Central memory CD8-positive, alpha-beta T cell (primary cell): Measurements from ENCODE around the gene HDAC4.

Source experiments
- ATAC-seq: fragments of 150-1000 bp; cut with Tn5 transposase; replicated peaks from 2 replicates; pipeline ENCODE4 v1.10.0; 2022; ENCODE audit warnings: mild to moderate bottlenecking, moderate FRiP score, moderate number of reproducible peaks; ENCODE audit not compliant: poor library complexity, severe bottlenecking; ENCODE audit errors: extremely low read depth
- DNase-seq, 2 donors: peaks; one replicate each; pipeline ENCODE4 v3.0.0; 2021; ENCODE audit warnings: low spot score in 2 of 2
- H3K27ac Mint-ChIP-seq: one replicate; pipeline ENCODE4 v1.8.0; 2022; ENCODE audit warnings: low read depth, mild to moderate bottlenecking, moderate library complexity, mixed read lengths
- H3K27me3 Mint-ChIP-seq: one replicate; pipeline ENCODE4 v1.8.0; 2022; ENCODE audit warnings: mixed read lengths
- H3K36me3 Mint-ChIP-seq: one replicate; pipeline ENCODE4 v1.8.0; 2022; ENCODE audit warnings: mild to moderate bottlenecking, moderate library complexity, mixed read lengths; ENCODE audit not compliant: insufficient read depth
- H3K4me1 Mint-ChIP-seq: one replicate; pipeline ENCODE4 v1.8.0; 2022; ENCODE audit warnings: mixed read lengths
- H3K4me3 Mint-ChIP-seq: one replicate; pipeline ENCODE4 v1.8.0; 2022; ENCODE audit warnings: mild to moderate bottlenecking, moderate library complexity, mixed read lengths
- H3K9me3 Mint-ChIP-seq: one replicate; pipeline ENCODE4 v1.8.0; 2022; ENCODE audit warnings: mixed read lengths

HDAC4 gene

DNA sequence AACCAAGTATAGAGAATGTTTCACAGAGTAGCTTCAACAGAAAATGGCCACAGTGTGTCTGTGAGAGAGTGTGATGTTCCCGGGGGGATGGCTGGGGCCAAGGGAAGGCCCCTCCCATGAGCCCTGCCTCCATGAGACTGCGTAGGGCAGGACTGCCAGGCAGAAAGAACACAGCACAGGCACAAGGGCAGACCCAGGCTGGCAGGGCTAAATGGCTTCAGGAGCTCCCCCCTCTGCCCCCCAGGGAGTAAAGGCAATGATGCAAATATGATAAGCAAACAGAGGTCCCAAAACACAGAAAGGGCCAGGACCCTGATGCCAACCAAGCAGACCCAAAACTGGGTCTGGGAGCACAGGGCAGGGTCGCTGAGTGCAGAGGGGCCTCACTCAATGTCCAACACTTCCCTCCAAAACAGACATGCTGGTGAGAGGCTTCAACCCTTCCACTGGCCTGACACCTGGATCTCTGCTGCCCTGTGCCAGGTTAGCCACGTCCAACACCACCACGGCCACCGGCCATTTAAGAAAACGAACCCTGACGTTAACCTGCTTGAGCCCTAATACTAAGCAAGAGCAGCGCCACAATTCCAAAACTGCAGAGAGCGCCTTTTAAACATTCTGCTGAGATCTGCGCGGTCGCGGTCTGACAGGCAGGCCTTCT lies 90.3 kb downstream of the HDAC4 start:
- Mint-ChIP-seq H3K27me3 (no peaks in the 10 kb centered on the region), H3K27ac (no peak overlapping the region)
- no peak for DNase-seq

GRCh38 chr2:239309398-239310245 lies 91.2 kb downstream of the HDAC4 start:
- Mint-ChIP-seq H3K9me3 (no peaks in the 10 kb centered on the region), H3K27ac (no peak overlapping the region), H3K27me3 (no peaks in the 10 kb centered on the region), H3K4me3 (no peak overlapping the region), H3K36me3 (no peaks in the 10 kb centered on the region), H3K4me1 (peaks cover 15% of the 10 kb centered on the region)
- ATAC-seq = no peak
- no peak for DNase-seq

More for the DNA sequence above, 90.3 kb downstream of the HDAC4 start:
- H3K36me3 Mint-ChIP-seq = no peaks in the 10 kb centered on the region
- H3K4me1 Mint-ChIP-seq = peaks cover 24% of the 10 kb centered on the region
- no peaks in the 10 kb centered on the region for H3K9me3 Mint-ChIP-seq
- H3K4me3 Mint-ChIP-seq = no peak overlapping the region
- no peak for ATAC-seq

DNA sequence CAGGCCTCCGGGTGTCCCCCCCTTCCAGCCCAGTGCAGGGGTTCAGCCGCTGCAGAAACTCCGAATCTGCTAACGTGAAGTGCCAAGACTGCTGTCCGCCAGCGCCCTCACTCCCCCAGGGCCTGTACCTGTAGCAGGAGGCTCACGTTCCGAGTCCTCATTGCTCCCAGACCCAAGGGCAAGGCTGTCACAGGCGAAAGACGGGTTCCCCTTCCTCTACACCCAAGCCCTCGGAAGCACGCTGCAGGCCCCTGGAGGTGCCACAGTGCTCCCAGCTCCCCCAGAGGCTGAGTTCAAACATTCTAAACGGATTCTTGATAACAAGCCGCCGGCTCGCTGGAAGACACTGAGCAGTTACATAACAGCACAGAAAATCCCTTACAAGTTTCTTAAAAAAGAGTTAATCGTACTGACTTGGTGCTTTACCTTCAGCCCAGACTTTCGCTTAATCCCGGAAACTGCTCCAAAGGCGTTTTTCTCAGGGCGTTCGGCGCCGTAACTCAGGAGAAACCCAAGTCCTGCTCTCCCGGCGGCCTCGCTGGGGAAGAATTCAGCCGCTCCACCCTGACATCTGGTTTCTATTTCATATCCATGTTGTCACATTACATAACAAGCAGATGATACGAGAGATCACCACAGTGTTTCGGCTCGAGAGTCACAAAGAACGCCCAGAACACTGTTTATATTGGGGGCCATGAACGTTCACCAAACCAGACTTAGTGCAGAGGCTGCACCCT lies 92.0 kb downstream of the HDAC4 start:
- H3K36me3 Mint-ChIP-seq = no peaks in the 10 kb centered on the region
- H3K27ac Mint-ChIP-seq = no peak overlapping the region
- H3K27me3 Mint-ChIP-seq = no peaks in the 10 kb centered on the region
- ATAC-seq = no peak
- H3K9me3 Mint-ChIP-seq = no peaks in the 10 kb centered on the region
- DNase-seq = no peak
- no peak overlapping the region for H3K4me3 Mint-ChIP-seq
- peaks cover 17% of the 10 kb centered on the region for H3K4me1 Mint-ChIP-seq

DNA sequence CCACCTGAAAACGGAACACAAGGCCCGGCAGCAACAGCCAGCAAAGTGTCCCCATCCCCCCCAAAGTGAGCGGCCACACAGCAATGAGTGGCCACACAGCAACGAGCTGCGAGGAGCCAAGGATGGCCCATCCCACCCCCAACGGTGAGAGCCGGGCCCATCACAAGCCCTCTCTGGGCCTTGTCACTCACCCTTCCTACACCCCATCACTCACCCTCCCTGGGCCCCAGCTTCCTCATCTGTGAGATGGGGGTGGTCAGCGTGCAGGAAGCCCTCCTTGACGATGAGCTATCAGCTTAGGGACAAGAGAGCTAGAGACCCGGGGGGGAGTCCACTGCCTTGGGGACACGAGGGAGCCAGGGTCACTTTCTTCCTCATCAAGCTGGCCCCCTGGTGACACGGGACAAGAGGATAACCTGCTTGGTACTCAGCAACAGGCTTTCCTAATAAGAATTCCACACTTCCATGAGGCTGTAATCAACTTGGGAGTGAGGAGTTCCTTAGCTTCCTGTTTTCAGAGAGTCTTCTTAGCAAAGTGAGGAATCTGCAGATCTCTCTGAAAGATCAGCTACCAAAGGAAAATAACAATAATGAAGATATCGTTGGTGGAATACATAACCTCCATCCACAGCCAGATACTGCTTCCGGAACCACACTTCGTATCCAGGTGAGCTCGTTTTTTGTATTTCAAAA lies 92.8 kb downstream of the HDAC4 start:
- H3K36me3 Mint-ChIP-seq = no peaks in the 10 kb centered on the region
- ATAC-seq (no peak), DNase-seq (no peak)
- H3K4me3 Mint-ChIP-seq = no peak overlapping the region
- H3K9me3 Mint-ChIP-seq = no peaks in the 10 kb centered on the region
- H3K27me3 Mint-ChIP-seq = no peaks in the 10 kb centered on the region
- no peak overlapping the region for H3K27ac Mint-ChIP-seq
- peaks cover 24% of the 10 kb centered on the region for H3K4me1 Mint-ChIP-seq

DNA sequence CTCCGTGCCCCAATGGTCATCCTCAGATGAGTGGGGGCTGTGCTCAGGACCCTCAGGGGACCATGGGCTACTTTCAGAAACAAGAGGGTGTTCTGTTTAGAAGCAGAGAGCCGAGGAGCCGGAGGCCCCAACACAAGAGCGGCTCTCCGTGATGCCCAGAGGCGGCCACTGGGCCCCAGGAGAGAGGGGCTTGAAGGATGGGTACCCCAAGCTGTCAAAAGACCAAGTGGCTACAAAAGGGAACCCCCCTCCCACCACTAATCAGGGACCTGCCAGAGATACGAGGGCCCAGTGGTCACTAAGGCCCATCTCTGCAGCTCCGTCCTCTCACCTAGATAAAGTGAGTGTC lies 93.6 kb downstream of the HDAC4 start:
- no peak for ATAC-seq
- DNase-seq = no peak
- Mint-ChIP-seq H3K4me3 (no peak overlapping the region), H3K27ac (no peak overlapping the region), H3K27me3 (no peaks in the 10 kb centered on the region), H3K4me1 (peaks cover 24% of the 10 kb centered on the region), H3K9me3 (no peaks in the 10 kb centered on the region), H3K36me3 (no peaks in the 10 kb centered on the region)

DNA sequence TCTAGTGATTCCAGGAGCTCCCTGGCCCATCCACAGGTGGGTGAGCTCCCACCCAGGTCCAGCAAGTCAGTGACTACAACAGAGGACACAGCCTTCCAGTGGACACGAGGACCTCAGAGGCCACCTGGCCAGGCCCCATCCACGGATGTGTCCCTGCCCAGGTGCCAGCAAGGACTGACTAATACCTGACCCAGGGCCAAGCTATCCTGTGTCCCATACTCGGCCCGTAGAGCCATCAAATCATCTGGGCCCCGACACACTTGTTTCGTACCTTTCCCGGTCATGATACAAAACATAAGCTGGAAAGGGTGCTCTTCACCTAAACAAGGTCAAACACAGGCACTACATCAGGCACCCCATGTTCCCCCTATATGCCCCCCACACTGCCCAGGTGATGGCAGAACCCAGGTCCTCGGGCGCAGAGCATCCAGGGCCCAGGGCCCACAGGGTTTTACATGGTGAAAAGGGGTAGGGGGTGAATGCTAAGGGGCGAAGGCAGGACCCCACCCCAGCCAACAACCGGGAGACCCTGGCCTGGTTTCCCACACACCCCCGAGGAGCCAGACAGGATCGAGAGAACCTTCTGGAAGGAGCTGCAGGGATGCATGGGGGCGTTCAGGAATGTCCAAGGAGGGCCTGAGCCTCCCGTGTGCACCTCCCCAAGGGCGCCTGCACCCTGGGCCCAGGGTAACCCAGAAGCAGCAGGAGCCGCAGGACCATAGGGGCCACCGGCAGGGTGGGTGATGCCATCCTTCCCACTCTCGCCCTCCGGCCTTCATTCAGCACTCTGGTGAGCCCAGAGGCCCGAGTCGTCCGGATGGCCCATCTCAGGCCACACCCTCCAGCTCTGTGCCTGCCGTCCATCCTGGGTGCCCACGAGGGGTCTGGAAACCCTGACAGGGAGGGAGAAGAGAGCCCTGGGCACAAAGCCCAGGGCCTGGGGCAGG lies 94.3 kb downstream of the HDAC4 start:
- H3K4me3 Mint-ChIP-seq = no peak overlapping the region
- H3K27me3 Mint-ChIP-seq = no peaks in the 10 kb centered on the region
- no peaks in the 10 kb centered on the region for H3K9me3 Mint-ChIP-seq
- H3K4me1 Mint-ChIP-seq = peaks cover 24% of the 10 kb centered on the region
- no peak for ATAC-seq
- no peak overlapping the region for H3K27ac Mint-ChIP-seq
- no peak for DNase-seq
- no peaks in the 10 kb centered on the region for H3K36me3 Mint-ChIP-seq

DNA sequence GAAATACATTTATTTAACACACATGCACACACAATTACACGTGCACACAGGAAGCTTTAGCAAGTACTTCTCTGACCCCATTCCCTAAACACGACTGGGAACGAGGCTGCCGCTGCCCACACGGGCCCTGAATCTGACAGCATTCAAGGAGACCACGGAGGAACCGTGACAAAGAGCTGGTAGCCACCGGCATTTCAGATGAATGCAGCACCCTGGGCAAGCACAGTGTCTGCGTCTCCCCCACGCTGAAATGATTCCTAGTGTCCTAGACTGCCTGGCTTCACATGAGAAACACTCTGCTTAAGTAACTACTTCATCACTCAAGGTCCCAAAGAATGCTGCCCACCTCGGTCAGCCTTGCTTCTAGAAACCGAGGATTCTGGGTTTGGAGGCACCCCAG lies 95.0 kb downstream of the HDAC4 start:
- Mint-ChIP-seq H3K4me1 (peaks cover 24% of the 10 kb centered on the region), H3K4me3 (no peak overlapping the region), H3K27ac (no peak overlapping the region), H3K9me3 (no peaks in the 10 kb centered on the region), H3K36me3 (no peaks in the 10 kb centered on the region), H3K27me3 (no peaks in the 10 kb centered on the region)
- ATAC-seq (no peak), DNase-seq (no peak)

GRCh38 chr2:239305222-239305575 lies 95.6 kb downstream of the HDAC4 start:
- Mint-ChIP-seq H3K4me3 (no peak overlapping the region), H3K27me3 (no peaks in the 10 kb centered on the region), H3K9me3 (no peaks in the 10 kb centered on the region), H3K4me1 (peaks cover 24% of the 10 kb centered on the region), H3K27ac (no peak overlapping the region), H3K36me3 (no peaks in the 10 kb centered on the region)
- ATAC-seq (no peak), DNase-seq (no peak)

DNA sequence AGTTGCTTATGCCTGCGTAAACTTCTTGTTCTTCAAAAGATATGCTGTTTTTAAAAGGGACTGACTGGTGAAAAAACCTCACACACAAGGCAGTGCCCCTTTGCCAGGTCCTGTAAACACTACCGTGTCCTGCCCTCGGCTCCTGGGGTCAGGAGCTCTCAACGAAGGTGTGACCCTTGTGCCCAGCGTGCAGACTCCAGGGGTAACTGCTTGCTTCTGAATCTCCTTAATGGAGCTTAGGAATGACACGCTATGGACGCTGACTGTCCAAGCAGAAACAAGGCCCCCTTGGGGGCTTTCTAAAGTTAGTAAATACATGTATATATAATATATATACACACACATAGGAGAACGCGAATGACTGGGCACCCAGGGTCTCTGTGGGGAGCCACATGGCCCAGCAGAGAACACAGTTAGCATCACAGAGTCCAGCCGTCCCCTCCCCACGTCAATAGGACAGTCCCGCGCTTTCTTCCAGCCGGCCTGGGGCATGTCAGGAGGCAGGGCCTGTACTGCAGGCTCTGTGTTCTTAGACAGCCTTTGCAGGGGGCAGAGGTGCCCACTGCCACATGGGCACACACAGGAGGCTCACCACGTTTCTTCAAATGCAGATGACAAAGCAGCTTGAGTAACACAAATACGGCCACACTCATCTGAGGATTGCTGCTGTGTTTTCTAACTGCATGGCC lies 96.1 kb downstream of the HDAC4 start:
- Mint-ChIP-seq H3K9me3 (no peaks in the 10 kb centered on the region), H3K4me1 (peaks cover 24% of the 10 kb centered on the region), H3K27ac (peak overlapping the region; percentile 85), H3K27me3 (no peaks in the 10 kb centered on the region), H3K36me3 (no peaks in the 10 kb centered on the region), H3K4me3 (peak overlapping the region; percentile 23)
- ATAC-seq = no peak
- no peak for DNase-seq

GRCh38 chr2:239303711-239304532 lies 96.9 kb downstream of the HDAC4 start:
- peaks cover 21% of the 10 kb centered on the region for H3K4me1 Mint-ChIP-seq
- DNase-seq = no peak
- H3K9me3 Mint-ChIP-seq = no peaks in the 10 kb centered on the region
- H3K27me3 Mint-ChIP-seq = no peaks in the 10 kb centered on the region
- H3K36me3 Mint-ChIP-seq = no peaks in the 10 kb centered on the region
- H3K27ac Mint-ChIP-seq = peak overlapping the region; percentile 85
- H3K4me3 Mint-ChIP-seq = peak overlapping the region; percentile 23
- peak; percentile 86 for ATAC-seq
